Measurements from ENCODE around the gene RINL.

GRCh38 chr19:38891771-38892170 is 13.7 kb upstream of the RINL start:
- TF ChIP-seq, protein P1, sequence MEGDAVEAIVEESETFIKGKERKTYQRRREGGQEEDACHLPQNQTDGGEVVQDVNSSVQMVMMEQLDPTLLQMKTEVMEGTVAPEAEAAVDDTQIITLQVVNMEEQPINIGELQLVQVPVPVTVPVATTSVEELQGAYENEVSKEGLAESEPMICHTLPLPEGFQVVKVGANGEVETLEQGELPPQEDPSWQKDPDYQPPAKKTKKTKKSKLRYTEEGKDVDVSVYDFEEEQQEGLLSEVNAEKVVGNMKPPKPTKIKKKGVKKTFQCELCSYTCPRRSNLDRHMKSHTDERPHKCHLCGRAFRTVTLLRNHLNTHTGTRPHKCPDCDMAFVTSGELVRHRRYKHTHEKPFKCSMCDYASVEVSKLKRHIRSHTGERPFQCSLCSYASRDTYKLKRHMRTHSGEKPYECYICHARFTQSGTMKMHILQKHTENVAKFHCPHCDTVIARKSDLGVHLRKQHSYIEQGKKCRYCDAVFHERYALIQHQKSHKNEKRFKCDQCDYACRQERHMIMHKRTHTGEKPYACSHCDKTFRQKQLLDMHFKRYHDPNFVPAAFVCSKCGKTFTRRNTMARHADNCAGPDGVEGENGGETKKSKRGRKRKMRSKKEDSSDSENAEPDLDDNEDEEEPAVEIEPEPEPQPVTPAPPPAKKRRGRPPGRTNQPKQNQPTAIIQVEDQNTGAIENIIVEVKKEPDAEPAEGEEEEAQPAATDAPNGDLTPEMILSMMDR (IDR thresholded peaks at IDR 0.05): no peak
- no peak for TF ChIP-seq POLR2A (IDR thresholded peaks at IDR 0.05)

Data from lower leg skin (tissue), 3 donors.